Calu3 (cell line): ENCODE measurements around the gene ZNF646. TPM values are rescaled to one million over a fixed set of nuclear protein-coding genes. Genes with fewer than 3 reads are reported as not detected.

Source experiments
- BruUV-seq: library from RNA; stranded (reverse); fragments of 400-500 nt; replicated peaks from 2 replicates; lab custom pipeline; 2021; lab: Mats Ljungman, UMichigan
- CTCF ChIA-PET: fragments of 300-600 bp; sonication (Branson Sonifier 250); formaldehyde crosslinking; loops from one replicate; lab custom pipeline; 2022; ENCODE audit warnings: antibody characterized with exemption; lab: Charles Lee
- DNase-seq: peaks from one replicate; pipeline ENCODE4 v3.0.0; 2022
- H3K27ac Mint-ChIP-seq: one replicate; pipeline ENCODE4 v1.8.0; 2022; ENCODE audit warnings: mixed read lengths; ENCODE audit not compliant: unreplicated experiment
- H3K27me3 Mint-ChIP-seq: one replicate; pipeline ENCODE4 v1.8.0; 2022; ENCODE audit warnings: mixed read lengths; ENCODE audit not compliant: unreplicated experiment
- H3K36me3 Mint-ChIP-seq: one replicate; pipeline ENCODE4 v1.8.0; 2022; ENCODE audit warnings: mild to moderate bottlenecking, moderate library complexity, mixed read lengths; ENCODE audit not compliant: insufficient read depth, unreplicated experiment
- H3K4me1 Mint-ChIP-seq: one replicate; pipeline ENCODE4 v1.8.0; 2022; ENCODE audit warnings: mild to moderate bottlenecking, low read depth, mixed read lengths; ENCODE audit not compliant: unreplicated experiment
- H3K4me3 Mint-ChIP-seq: one replicate; pipeline ENCODE4 v1.8.0; 2022; ENCODE audit warnings: mild to moderate bottlenecking, low read depth, moderate library complexity, mixed read lengths; ENCODE audit not compliant: unreplicated experiment
- H3K9me3 Mint-ChIP-seq: one replicate; pipeline ENCODE4 v1.8.0; 2022; ENCODE audit warnings: low read depth, mixed read lengths; ENCODE audit not compliant: unreplicated experiment
- CTCF ChIP-seq: fragments of 200-600 bp; IDR thresholded peaks from one replicate; pipeline ENCODE4 v1.8.0; 2022; ENCODE audit warnings: antibody characterized with exemption; ENCODE audit not compliant: unreplicated experiment
- intact Hi-C: fragments of 100-400 bp; cut with micrococcal nuclease; formaldehyde crosslinking; loops from one replicate; pipeline ENCODE4 v1.10.0; 2022; ENCODE audit not compliant: unreplicated experiment
- total RNA-seq: library from RNA; stranded (reverse); gene quantifications from 2 replicates; pipeline ENCODE4 v1.2.3, GENCODE V29; 2022

The ZNF646 gene
- total RNA-seq, 1 experiment from 2014 or later = 34.9 TPM

DNA sequence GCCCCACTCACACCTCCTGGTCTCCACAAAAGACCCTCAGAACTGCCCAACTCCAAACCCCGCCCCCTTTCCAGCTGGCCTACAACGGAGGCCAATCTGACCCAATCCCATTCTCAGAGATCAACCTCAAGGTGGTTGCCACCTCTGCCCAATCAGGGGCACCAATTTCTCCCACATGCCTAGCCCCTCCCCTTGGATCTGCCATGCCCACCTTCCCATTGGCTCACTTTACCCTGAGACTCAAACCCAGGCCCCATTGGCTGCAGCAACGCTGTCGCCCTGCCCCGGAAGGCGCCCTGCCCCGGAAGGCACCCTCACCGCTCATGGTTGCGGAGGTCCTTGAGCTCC lies 10.8 kb upstream of the ZNF646 start:
- Mint-ChIP-seq H3K36me3 (peaks cover 49% of the 10 kb centered on the region), H3K4me3 (no peak overlapping the region), H3K4me1 (peaks cover 7% of the 10 kb centered on the region), H3K27ac (no peak overlapping the region), H3K9me3 (no peaks in the 10 kb centered on the region), H3K27me3 (no peaks in the 10 kb centered on the region)
- intact Hi-C loops = no loop called here
- CTCF ChIA-PET = no interaction called here
- TF ChIP-seq CTCF = no peak
- no TSS peak for BruUV-seq
- DNase-seq = no peak

GRCh38 chr16:31063843-31064611 lies 10.2 kb upstream of the ZNF646 start:
- intact Hi-C loops = no loop called here
- BruUV-seq = no TSS peak
- Mint-ChIP-seq H3K27me3 (no peaks in the 10 kb centered on the region), H3K4me3 (no peak overlapping the region), H3K27ac (no peak overlapping the region), H3K36me3 (peaks cover 49% of the 10 kb centered on the region), H3K4me1 (peaks cover 7% of the 10 kb centered on the region), H3K9me3 (no peaks in the 10 kb centered on the region)
- DNase-seq = no peak
- no peak for TF ChIP-seq CTCF
- CTCF ChIA-PET = no interaction called here

GRCh38 chr16:31064882-31065461 lies 9.2 kb upstream of the ZNF646 start:
- no peak overlapping the region for H3K27ac Mint-ChIP-seq
- no peak for TF ChIP-seq CTCF
- H3K36me3 Mint-ChIP-seq = peaks cover 44% of the 10 kb centered on the region
- peaks cover 7% of the 10 kb centered on the region for H3K4me1 Mint-ChIP-seq
- no peak for DNase-seq
- no TSS peak for BruUV-seq
- CTCF ChIA-PET = no interaction called here
- intact Hi-C loops = no loop called here
- no peak overlapping the region for H3K4me3 Mint-ChIP-seq
- H3K9me3 Mint-ChIP-seq = no peaks in the 10 kb centered on the region
- H3K27me3 Mint-ChIP-seq = no peaks in the 10 kb centered on the region

GRCh38 chr16:31067342-31067741 lies 6.9 kb upstream of the ZNF646 start:
- Mint-ChIP-seq H3K4me3 (no peak overlapping the region), H3K4me1 (peaks cover 18% of the 10 kb centered on the region), H3K27ac (no peak overlapping the region), H3K9me3 (no peaks in the 10 kb centered on the region), H3K36me3 (peaks cover 25% of the 10 kb centered on the region), H3K27me3 (no peaks in the 10 kb centered on the region)
- TF ChIP-seq CTCF = no peak
- DNase-seq = no peak
- BruUV-seq = no TSS peak
- intact Hi-C loops = no loop called here
- CTCF ChIA-PET = interaction anchor here (0.6 kb wide), 1 partner anchor 73 kb away, joined by 4 read pairs; no protein-coding TSS in a partner anchor
